Endodermal cell (in vitro differentiated cells): ENCODE measurements around the gene COL4A2. TPM values are rescaled to one million over a fixed set of nuclear protein-coding genes. Genes with fewer than 3 reads are reported as not detected.

Experiments
- DNase-seq: peaks from one replicate; pipeline ENCODE4 v3.0.0-alpha.2; 2017
- H3K27ac ChIP-seq: 2 replicates; pipeline ENCODE4 v1.5.1; 2013; ENCODE audit warnings: mild to moderate bottlenecking, low read depth, low read length, moderate library complexity
- H3K27me3 ChIP-seq: 2 replicates; pipeline ENCODE4 v1.6.1; 2013; ENCODE audit warnings: mild to moderate bottlenecking, low read length, moderate library complexity; ENCODE audit not compliant: insufficient read depth, control insufficient read depth, poor library complexity, severe bottlenecking
- H3K36me3 ChIP-seq: 2 replicates; pipeline ENCODE4 v1.7.0; 2013; ENCODE audit warnings: mild to moderate bottlenecking, low read length, moderate library complexity; ENCODE audit not compliant: control insufficient read depth, insufficient read depth
- H3K4me1 ChIP-seq: one replicate; pipeline ENCODE4 v1.7.0; 2013; ENCODE audit warnings: low read length; ENCODE audit not compliant: control insufficient read depth, insufficient read depth
- H3K4me3 ChIP-seq: 2 replicates; pipeline ENCODE4 v1.5.1; 2013; ENCODE audit warnings: mild to moderate bottlenecking, low read length, moderate library complexity
- H3K9ac ChIP-seq: 2 replicates; pipeline ENCODE4 v1.6.1; 2013; ENCODE audit warnings: mild to moderate bottlenecking, low read length, moderate library complexity; ENCODE audit not compliant: poor library complexity, severe bottlenecking; ENCODE audit errors: extremely low read depth
- H3K9me3 ChIP-seq: 2 replicates; pipeline ENCODE4 v1.6.1; 2013; ENCODE audit warnings: mild to moderate bottlenecking, low read length, moderate library complexity; ENCODE audit not compliant: control insufficient read depth
- H3K27ac Mint-ChIP-seq: 2 replicates; pipeline ENCODE4 v1.8.0; 2020; ENCODE audit warnings: mixed read lengths
- H3K27me3 Mint-ChIP-seq: 2 replicates; pipeline ENCODE4 v1.8.0; 2021; ENCODE audit warnings: mild to moderate bottlenecking, mixed read lengths; ENCODE audit not compliant: insufficient read depth
- H3K36me3 Mint-ChIP-seq: 2 replicates; pipeline ENCODE4 v1.8.0; 2020; ENCODE audit warnings: low read depth, mixed read lengths
- H3K4me1 Mint-ChIP-seq: 2 replicates; pipeline ENCODE4 v1.8.0; 2020; ENCODE audit warnings: mixed read lengths
- H3K4me3 Mint-ChIP-seq: 2 replicates; pipeline ENCODE4 v1.8.0; 2020; ENCODE audit warnings: mild to moderate bottlenecking, moderate library complexity, mixed read lengths
- H3K9me3 Mint-ChIP-seq: 2 replicates; pipeline ENCODE4 v1.8.0; 2020; ENCODE audit warnings: mild to moderate bottlenecking, mixed read lengths
- WGBS, 2 experiments: methylation state at CpG; one replicate each; pipeline versions ENCODE4 v1.1.5 to v1.1.7; 2013; ENCODE audit warnings: missing lambda C conversion rate in 2 of 2, mixed read lengths in 1 of 2; ENCODE audit not compliant: insufficient coverage in 1 of 2, insufficient read length in 1 of 2; 5-methylcytosine and 5-hydroxymethylcytosine counted together
- total RNA-seq, 2 donors: library from RNA; stranded (reverse); fragmentation: NEBNext Ultra II Directional in 1 of 2; extraction: Animal tissue kit (Norgen Biotek cat#: 25700) in 1 of 2; gene quantifications; 2 replicates in 1 of 2; 3 replicates in 1 of 2; pipeline ENCODE4 v1.2.1, GENCODE V29; 2021
- TF ChIP-seq, protein P1 (sequence below): fragments of 200-600 bp; sonication (generic); conservative IDR thresholded peaks from 2 replicates; pipeline ENCODE4 v1.5.0; 2021; ENCODE audit warnings: antibody characterized with exemption, mild to moderate bottlenecking

COL4A2 gene
- total RNA-seq, 2 donors from 2014 or later = 388 to 398 TPM

DNA sequence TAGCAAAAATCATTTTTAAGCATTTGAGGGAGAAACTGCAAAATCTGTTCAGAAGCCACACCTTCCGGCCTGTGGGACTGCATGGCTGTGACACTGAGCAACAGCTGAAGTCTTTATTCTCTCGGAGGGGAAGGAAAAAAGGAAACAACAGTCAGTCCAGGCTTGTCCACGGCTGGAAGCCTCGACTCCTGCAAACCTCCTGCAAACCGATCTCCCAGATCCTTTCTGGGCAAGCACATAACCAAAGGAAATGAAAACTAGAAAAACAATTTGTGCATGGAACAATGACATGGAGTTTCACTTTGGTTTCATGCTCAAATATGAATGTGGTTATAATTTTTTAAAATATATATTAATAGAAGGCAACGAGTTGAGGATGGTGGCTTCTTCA, 1.1 kb upstream of the COL4A2 start:
- Mint-ChIP-seq H3K36me3 (peaks cover 57% of the 10 kb centered on the region), H3K4me3 (peak overlapping the region; percentile 93), H3K27me3 (peaks cover 4% of the 10 kb centered on the region), H3K9me3 (no peaks in the 10 kb centered on the region), H3K27ac (no peak overlapping the region), H3K4me1 (peaks cover 64% of the 10 kb centered on the region)
- Histone ChIP-seq H3K4me3 (peak overlapping the region; percentile 92), H3K36me3 (peaks cover 49% of the 10 kb centered on the region), H3K27ac (no peak overlapping the region), H3K9me3 (no peaks in the 10 kb centered on the region), H3K4me1 (peaks cover 37% of the 10 kb centered on the region), H3K9ac (peak overlapping the region; percentile 82), H3K27me3 (no peaks in the 10 kb centered on the region)
- WGBS, 2 experiments = 16 to 19% methylated on average over 4 to 6 of the region's 6 CpGs
- peak; percentile 36 for DNase-seq
- TF ChIP-seq, protein P1, sequence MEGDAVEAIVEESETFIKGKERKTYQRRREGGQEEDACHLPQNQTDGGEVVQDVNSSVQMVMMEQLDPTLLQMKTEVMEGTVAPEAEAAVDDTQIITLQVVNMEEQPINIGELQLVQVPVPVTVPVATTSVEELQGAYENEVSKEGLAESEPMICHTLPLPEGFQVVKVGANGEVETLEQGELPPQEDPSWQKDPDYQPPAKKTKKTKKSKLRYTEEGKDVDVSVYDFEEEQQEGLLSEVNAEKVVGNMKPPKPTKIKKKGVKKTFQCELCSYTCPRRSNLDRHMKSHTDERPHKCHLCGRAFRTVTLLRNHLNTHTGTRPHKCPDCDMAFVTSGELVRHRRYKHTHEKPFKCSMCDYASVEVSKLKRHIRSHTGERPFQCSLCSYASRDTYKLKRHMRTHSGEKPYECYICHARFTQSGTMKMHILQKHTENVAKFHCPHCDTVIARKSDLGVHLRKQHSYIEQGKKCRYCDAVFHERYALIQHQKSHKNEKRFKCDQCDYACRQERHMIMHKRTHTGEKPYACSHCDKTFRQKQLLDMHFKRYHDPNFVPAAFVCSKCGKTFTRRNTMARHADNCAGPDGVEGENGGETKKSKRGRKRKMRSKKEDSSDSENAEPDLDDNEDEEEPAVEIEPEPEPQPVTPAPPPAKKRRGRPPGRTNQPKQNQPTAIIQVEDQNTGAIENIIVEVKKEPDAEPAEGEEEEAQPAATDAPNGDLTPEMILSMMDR = no peak

DNA sequence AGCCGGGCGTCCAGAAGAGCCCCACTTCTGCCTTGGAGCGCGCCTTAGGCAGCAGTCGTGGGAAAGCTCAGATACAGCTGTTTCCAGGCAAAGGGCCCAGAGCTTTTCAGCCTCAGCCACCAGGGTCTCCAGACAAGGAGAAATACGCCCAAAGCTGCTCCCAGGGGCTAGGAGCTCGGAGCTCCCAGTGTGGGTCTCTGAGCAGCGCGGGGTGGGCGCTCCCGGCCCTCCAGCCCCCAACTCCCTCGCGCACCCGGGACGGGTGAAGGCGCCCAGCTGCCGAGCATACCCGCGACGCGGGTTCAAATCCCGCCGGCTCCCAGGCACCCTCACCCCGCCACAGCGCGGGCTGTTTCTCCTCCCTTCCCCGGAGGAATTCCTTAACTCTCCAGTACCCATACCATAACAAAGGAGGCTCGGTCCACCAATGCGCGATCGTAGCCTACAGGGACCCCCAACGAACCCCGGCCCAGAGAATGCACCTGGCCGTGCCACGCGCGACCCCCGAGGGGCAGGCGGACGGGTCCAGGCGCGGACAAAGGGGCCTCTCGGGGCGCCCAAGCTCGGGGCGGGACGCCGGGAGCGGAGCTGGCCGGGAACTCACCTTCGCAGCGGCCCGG, 634 bp upstream of the COL4A2 start:
- peaks cover 49% of the 10 kb centered on the region for H3K36me3 ChIP-seq
- WGBS, 2 experiments = 1 to 4% methylated on average over 12 to 53 of the region's 53 CpGs
- Mint-ChIP-seq H3K27me3 (peaks cover 4% of the 10 kb centered on the region), H3K27ac (peak overlapping the region; percentile 70), H3K36me3 (peaks cover 56% of the 10 kb centered on the region), H3K9me3 (no peaks in the 10 kb centered on the region), H3K4me3 (peak overlapping the region; percentile 93), H3K4me1 (peaks cover 64% of the 10 kb centered on the region)
- no peaks in the 10 kb centered on the region for H3K27me3 ChIP-seq
- DNase-seq = peak; percentile 77
- H3K9me3 ChIP-seq = no peaks in the 10 kb centered on the region
- H3K27ac ChIP-seq = peak overlapping the region; percentile 26
- TF ChIP-seq, protein P1 = peak; percentile 27
- H3K4me3 ChIP-seq = peak overlapping the region; percentile 92
- H3K4me1 ChIP-seq = peaks cover 38% of the 10 kb centered on the region
- H3K9ac ChIP-seq = peak overlapping the region; percentile 82

DNA sequence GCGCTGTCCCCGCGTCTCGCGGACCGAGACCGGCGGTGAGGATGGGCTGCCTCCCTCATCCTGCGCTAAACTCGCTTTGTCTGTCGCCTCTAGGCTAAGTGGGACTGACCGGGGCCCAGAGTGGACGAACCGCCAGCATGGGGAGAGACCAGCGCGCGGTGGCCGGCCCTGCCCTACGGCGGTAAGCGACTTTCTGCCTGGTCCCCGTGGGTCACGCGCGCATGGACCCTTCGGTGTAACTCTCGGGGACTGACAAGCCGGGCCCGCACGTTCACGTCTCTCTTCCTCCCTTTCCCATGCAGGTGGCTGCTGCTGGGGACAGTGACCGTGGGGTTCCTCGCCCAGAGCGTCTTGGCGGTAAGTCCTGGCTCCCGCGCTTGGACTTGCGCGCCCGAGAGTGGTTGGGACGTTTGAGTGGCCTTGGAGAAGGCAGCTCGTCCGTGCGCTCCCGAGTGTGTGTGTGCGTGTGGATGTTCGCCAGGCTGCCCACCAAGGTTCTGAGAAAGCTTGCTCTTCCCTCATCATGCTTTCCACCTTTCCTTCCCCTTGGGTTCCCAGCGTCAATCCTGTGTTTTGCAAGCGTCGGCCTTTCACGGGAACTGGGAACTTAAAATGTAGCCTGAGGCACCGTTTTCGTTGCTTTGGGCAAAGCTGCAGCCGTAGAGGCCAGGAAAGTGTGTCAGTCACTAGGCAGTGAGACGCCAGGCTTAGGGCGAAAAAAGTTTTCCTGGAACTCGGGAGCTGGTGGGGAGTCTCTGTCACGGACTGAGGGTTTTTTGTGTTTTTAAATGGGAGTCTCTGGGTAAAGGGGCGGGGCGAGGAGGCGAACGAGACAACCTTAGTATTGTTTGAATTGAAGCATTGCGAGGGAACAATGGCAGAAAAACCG, 927 bp downstream of the COL4A2 start:
- peaks cover 50% of the 10 kb centered on the region for H3K36me3 Mint-ChIP-seq
- peak overlapping the region; percentile 82 for H3K9ac ChIP-seq
- 1% methylated on average over 19 to 64 of the region's 64 CpGs for WGBS, 2 experiments
- TF ChIP-seq, protein P1 = no peak
- H3K4me1 ChIP-seq = peaks cover 36% of the 10 kb centered on the region
- H3K4me3 ChIP-seq = peak overlapping the region; percentile 92
- peak overlapping the region; percentile 94 for H3K27ac Mint-ChIP-seq
- peaks cover 59% of the 10 kb centered on the region for H3K4me1 Mint-ChIP-seq
- H3K27me3 Mint-ChIP-seq = peaks cover 4% of the 10 kb centered on the region
- H3K27ac ChIP-seq = peak overlapping the region; percentile 20
- DNase-seq = peak; percentile 83
- peak overlapping the region; percentile 93 for H3K4me3 Mint-ChIP-seq
- no peaks in the 10 kb centered on the region for H3K9me3 Mint-ChIP-seq
- no peaks in the 10 kb centered on the region for H3K27me3 ChIP-seq
- peaks cover 49% of the 10 kb centered on the region for H3K36me3 ChIP-seq
- H3K9me3 ChIP-seq = no peaks in the 10 kb centered on the region
